Measurements from ENCODE around the gene KCNMA1. TPM values are rescaled to one million over a fixed set of nuclear protein-coding genes. Genes with fewer than 3 reads are reported as not detected.

Gene KCNMA1
- total RNA-seq, 1 experiment from 2014 or later, result 0.70 TPM

- H3K27me3 ChIP-seq (ENCODE audit: insufficient read depth, low read depth), result no peaks in the 10 kb centered on the region; the same call in none of the 2 replicates
- POLR2A ChIA-PET (ENCODE audit: unreplicated experiment), result no interaction called here
Measured at GRCh38 chr10:76959111-76959510, 678.5 kb downstream of the KCNMA1 start.

GRCh38 chr10:76954838-76955237 lies 682.8 kb downstream of the KCNMA1 start:
- TF ChIP-seq EZH2 (IDR thresholded peaks at IDR 0.05; ENCODE audit: low read depth) (no peak), CTCF (conservative IDR thresholded peaks at IDR 0.05) (no peak)
- Histone ChIP-seq H3K79me2 (ENCODE audit: low read depth) (no peaks in the 10 kb centered on the region), H3K9me2 (ENCODE audit: insufficient read depth) (no peaks in the 10 kb centered on the region), H3K4me2 (no peak overlapping the region), H3K27ac (no peak overlapping the region), H3K4me1 (replicated peaks; ENCODE audit: insufficient read depth) (no peaks in the 10 kb centered on the region), H2AFZ (no peak overlapping the region), H3K36me3 (ENCODE audit: low read depth) (no peaks in the 10 kb centered on the region), H3K4me3 (no peak overlapping the region), H3K27me3 (ENCODE audit: insufficient read depth, low read depth) (peaks cover 6% of the 10 kb centered on the region; the same call in 1 of the 2 replicates), H4K20me1 (ENCODE audit: insufficient read depth) (no peaks in the 10 kb centered on the region), H3K9me3 (ENCODE audit: insufficient read depth, low read depth) (no peaks in the 10 kb centered on the region), H3F3A (ENCODE audit: insufficient read depth, low read depth) (no peaks in the 10 kb centered on the region)
- CTCF ChIA-PET, result no interaction called here
- BruUV-seq (replicated peaks), result no TSS peak
- DNase-seq, result no peak
- POLR2A ChIA-PET (ENCODE audit: unreplicated experiment), result no interaction called here
- intact Hi-C loops (cut with micrococcal nuclease; ENCODE audit: unreplicated experiment), result no loop called here

More at GRCh38 chr10:76959111-76959510, 678.5 kb downstream of the KCNMA1 start:
- Histone ChIP-seq H3K4me2 (no peak overlapping the region), H3K27ac (no peak overlapping the region), H3K79me2 (ENCODE audit: low read depth) (no peaks in the 10 kb centered on the region), H4K20me1 (ENCODE audit: insufficient read depth) (no peaks in the 10 kb centered on the region), H3K9me3 (ENCODE audit: insufficient read depth, low read depth) (no peaks in the 10 kb centered on the region), H3K4me3 (no peak overlapping the region), H3K4me1 (replicated peaks; ENCODE audit: insufficient read depth) (no peaks in the 10 kb centered on the region), H2AFZ (no peak overlapping the region), H3K36me3 (ENCODE audit: low read depth) (no peaks in the 10 kb centered on the region), H3K9me2 (ENCODE audit: insufficient read depth) (no peaks in the 10 kb centered on the region), H3F3A (ENCODE audit: insufficient read depth, low read depth) (no peaks in the 10 kb centered on the region)
- CTCF ChIA-PET, result no interaction called here
- BruUV-seq (replicated peaks), result no TSS peak
- intact Hi-C loops (cut with micrococcal nuclease; ENCODE audit: unreplicated experiment), result no loop called here
- TF ChIP-seq EZH2 (IDR thresholded peaks at IDR 0.05; ENCODE audit: low read depth) (no peak), CTCF (conservative IDR thresholded peaks at IDR 0.05) (no peak)
- DNase-seq, result no peak

GRCh38 chr10:76950354-76950753 lies 687.3 kb downstream of the KCNMA1 start:
- Histone ChIP-seq H3K27ac (no peak overlapping the region), H3K79me2 (ENCODE audit: low read depth) (no peaks in the 10 kb centered on the region), H3K4me1 (replicated peaks; ENCODE audit: insufficient read depth) (no peaks in the 10 kb centered on the region), H3K4me2 (no peak overlapping the region), H2AFZ (no peak overlapping the region), H3K27me3 (ENCODE audit: insufficient read depth, low read depth) (peaks cover 31% of the 10 kb centered on the region; the same call in 1 of the 2 replicates), H4K20me1 (ENCODE audit: insufficient read depth) (no peaks in the 10 kb centered on the region), H3K9me3 (ENCODE audit: insufficient read depth, low read depth) (no peaks in the 10 kb centered on the region), H3K4me3 (no peak overlapping the region), H3K36me3 (ENCODE audit: low read depth) (no peaks in the 10 kb centered on the region), H3K9me2 (ENCODE audit: insufficient read depth) (no peaks in the 10 kb centered on the region), H3F3A (ENCODE audit: insufficient read depth, low read depth) (no peaks in the 10 kb centered on the region)
- TF ChIP-seq EZH2 (IDR thresholded peaks at IDR 0.05; ENCODE audit: low read depth) (no peak), CTCF (conservative IDR thresholded peaks at IDR 0.05) (no peak)
- no TSS peak for BruUV-seq (replicated peaks)
- POLR2A ChIA-PET (ENCODE audit: unreplicated experiment), result interaction anchor here (0.6 kb wide), 1 partner anchor 199 kb away, joined by 3 read pairs; no protein-coding TSS in a partner anchor
- CTCF ChIA-PET, result no interaction called here
- DNase-seq, result no peak
- intact Hi-C loops (cut with micrococcal nuclease; ENCODE audit: unreplicated experiment), result no loop called here

Measured in PC-9 (cell line).